DMS153 (cell line): Measurements from ENCODE around the gene SLC44A3.
"Not testable (repeated sequence)": the region's sequence is repeated elsewhere in the genome, so short reads cannot be mapped to it uniquely, and the experiment has no call there.

ENCODE experiments used
- DNase-seq: peaks from one replicate; lab custom pipeline; 2025; lab: John Stamatoyannopoulos, UW

SLC44A3 gene

DNA sequence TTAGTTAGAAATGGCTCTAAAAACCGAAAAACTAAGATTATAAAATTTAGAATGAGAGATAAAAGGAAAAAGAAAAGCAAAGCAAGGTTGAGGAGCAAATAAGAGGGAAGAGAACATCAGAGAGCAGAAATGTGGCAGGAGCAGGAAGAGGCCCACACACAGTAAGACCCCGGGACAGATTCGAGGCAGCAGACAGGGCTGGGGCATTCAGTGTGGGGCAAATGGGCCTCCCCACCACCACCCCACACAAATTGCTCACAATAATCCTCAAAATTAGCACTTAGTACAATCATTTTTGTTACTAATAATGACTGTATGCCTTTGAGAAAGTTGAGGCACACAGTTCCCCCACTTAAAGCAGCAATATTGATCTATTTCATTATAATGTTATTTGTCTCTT lies 17.1 kb upstream of the SLC44A3 start:
- no peak for DNase-seq

DNA sequence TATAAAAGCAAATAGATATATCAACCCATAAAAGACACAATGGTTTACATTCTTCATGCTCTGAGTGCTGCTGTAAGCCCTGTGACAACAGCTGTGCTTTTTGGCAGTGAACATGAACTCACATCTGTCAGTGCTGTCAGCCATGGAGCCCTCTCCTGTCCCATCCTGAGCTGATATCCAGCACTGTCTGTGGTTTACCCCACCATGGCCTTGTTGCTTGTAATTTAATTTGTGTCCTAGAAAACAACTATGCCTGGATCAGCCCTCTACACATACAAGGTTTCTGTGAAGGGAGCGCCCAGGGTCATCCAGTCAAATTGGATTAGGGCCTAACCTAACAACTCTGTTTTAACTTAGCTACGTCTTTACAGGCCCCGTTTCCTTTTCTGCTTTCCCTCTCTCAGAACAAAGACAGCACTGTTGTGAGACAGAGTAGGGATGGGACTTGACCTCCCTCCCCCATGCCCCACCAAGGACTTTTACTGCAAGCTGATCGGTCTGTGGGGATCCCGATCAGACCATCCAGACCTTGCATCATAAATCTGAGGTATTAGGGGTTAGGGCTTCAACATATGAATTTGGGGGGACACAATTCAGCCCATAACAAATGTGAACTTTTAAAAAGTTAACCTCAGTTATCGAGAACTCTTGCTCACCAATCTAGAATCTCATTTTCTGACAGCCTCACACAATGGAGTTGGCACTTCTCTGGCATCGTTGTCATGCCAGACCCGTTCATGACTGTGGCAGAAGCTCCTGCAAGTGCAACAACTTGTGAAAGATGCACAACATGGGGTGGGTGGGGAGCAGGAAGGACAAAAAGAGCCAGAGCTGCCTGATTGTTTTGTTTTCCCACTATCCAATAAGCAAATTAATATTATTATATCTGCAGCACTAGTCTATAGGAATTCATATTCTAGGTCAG lies 16.4 kb upstream of the SLC44A3 start:
- DNase-seq: no peak

DNA sequence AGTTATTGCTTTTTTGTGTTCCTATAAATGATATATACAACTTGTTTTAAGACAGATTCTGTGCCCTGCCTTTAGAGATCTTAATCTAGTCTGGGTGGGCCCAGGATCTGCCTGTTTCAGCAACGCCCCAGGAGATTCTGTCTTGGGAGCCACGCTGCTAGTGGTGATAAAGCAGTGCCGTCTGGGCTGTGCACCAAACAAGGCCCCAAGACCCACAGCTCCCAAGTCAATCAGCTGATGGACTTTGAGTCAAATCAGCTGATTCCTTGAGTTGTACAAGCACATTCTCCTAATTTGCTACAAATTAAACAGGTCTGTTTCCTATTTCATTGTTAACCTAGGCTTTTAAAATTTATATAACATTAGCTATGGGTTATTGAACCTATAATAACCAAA lies 15.7 kb upstream of the SLC44A3 start:
- no peak for DNase-seq

DNA sequence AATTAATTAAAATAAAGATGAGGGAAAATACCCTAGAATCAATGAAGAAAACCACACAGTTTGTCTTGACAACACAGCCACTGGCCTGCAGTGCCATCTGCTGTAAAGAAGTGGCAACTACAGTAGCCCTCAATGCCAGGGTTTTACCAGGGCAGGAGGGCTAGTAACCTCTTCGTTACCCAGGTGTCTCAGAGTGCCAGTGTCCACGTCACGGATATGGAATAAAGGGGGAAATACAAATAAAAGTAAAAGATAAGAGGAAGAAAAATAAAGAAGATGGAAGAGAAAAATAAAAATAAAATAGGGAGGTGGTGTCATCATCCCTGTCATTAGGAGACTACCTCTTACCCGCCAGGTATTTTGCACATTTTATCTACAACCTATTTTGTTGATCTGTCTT lies 14.2 kb upstream of the SLC44A3 start:
- no peak for DNase-seq

DNA sequence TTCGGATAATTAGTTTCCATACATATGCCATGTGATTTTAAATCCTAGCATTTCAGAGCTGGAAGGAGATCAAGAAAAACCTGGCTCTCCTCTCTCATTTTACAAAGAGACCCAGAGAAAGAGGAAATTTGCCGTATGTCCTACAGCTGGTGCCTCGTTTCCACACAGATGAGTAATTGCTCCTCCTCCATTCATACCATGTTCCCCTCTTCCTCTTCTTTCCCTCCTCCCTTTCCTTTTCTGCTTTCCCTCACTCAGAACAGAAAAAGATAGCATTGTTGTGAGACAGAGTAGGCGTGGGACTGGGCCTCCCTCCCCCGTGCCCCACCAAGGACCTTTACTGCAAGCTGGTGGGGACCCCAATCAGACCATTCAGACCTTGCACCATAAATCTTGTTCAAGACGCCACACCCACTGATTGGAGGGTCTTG lies 13.7 kb upstream of the SLC44A3 start:
- DNase-seq: no peak

DNA sequence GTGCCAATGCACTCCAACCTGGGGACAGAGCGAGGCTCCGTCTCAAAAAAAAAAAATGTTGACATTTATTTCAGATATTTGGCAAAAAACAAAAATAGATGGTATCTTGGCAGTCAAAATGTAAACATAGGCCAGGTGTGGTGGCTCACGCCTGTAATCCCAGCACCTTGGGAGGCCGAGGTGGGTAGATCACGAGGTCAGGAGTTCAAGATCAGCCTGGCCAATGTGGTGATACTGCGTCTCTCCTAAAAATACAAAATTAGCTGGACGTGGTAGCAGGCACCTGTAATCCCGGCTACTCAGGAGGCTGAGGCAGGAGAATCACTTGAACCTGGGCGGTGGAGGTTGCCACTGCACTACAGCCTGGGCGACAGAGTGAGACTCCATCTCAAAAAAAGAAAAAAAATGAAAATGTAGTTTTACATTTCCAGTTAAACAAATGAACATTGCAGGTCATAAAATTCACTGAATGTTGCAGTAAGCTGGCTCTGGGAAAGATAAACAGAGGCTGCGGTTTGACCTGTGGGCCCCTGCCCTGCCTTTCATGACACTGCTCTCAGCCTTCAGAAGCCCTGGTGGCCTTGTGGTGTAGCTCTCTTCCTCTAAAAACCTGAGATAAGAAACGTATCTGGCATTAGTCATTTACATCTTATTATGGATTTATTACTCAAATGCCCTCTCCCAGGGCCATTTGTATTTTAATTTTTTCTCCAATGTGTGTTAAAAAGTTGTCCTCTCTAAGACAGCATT lies 12.2 kb upstream of the SLC44A3 start:
- DNase-seq: no peak

DNA sequence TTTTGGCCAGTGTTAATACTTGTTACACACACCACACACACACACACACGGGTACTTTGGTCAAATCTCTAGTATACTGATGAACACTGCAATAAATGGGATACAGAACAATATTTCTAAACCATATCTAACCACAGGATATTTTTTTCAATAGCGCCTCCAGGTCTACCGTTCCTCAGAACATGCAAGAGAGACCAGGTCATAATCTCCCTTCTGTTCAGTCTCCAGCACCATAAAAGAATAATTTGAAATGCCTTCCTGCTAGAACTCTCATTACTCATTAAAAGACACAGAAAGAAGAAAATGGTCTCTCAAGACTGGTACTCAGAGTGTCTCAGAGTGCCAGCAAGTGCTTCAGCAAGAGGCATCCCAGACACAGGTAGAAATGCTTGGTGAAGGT lies 11.5 kb upstream of the SLC44A3 start:
- no peak for DNase-seq

DNA sequence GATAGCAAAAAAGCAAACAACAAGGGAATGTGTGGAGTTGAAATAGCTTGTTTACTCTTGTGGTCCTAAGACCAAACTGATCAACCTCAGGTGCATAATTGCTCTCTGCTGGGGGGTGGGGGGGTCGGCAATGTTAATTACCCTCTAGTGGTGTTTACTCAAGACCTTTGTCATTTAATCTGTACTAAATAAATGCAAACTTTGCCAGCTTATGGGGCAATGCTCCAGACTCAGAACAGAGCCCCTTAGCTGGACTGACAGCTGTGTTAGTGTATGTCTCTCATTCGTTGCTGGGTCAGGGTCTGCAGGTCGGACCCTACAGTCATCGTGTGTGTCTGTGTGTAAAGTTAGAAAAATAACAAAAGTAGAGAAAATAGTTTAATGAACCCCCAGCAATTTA lies 7.2 kb upstream of the SLC44A3 start:
- no peak for DNase-seq

DNA sequence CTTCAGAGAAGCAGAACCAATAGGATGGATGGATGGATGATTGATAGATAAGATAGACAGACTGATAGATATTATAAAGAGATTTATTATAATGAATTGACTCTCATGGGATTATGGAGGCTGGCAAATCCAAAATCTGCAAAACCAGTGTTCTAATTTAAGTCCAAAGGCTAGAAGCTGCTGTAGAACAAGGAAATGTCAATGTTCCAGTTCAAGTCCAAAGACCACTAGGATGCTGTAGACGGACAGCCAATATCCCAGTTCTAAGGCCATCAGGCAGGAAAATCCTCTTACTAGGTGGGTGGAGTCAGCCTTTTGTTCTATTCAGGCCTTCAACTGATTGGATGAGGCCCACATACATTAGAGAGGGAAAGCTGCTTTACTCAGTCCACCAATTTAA lies 4.1 kb upstream of the SLC44A3 start:
- DNase-seq: no peak

DNA sequence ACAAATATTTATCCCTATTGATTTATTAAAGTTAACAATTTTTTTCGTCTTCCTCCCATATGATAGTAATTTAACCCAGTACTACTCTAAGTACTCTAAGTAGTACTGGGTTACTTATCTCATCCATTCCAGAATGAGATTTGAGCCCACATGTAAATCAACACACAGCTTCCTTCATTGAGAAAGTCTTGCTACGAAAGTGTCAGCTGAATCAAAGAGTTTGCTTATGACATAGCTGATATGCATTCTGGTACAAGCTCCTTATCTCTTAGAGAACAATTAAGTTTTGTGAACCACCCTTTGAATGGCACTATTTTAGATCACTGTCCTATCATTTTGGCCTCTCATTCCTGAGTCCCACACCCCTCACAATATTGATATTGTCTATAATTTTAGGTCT lies 2.4 kb upstream of the SLC44A3 start:
- DNase-seq: no peak

DNA sequence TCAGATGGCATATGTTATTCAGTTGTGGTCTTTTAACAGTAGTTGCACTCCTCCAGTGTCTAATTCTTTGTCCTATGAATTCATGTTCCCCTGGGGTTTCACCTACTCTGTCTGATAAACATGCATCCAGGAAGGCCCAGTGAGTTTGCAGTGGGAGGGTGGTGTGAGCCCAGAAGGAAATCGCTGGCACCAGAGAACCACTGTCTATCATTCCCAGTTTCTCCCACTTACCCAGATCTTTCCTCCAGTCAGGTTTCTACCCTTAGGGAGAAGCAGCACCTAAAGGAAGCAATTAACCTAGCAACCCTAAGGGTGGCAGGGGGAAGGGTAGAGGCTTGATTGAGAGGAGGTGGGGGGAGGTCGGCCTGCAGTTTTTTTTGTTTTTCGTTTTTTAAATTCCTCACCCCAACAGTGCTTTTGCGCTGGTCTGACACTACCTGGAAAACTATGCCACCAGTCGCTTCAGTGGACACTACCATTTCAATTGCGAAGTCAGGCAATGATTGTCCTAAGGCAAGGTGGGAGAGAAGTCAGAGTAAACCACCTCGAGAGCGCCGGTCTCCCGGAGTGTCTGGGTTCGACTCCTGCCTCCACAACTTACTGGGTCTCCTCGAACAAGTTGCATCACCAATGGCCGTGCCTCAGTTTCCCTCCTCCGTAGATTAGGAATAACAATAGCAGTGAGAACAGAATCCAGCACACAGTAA lies 766 bp upstream of the SLC44A3 start:
- peak; percentile 38 for DNase-seq

DNA sequence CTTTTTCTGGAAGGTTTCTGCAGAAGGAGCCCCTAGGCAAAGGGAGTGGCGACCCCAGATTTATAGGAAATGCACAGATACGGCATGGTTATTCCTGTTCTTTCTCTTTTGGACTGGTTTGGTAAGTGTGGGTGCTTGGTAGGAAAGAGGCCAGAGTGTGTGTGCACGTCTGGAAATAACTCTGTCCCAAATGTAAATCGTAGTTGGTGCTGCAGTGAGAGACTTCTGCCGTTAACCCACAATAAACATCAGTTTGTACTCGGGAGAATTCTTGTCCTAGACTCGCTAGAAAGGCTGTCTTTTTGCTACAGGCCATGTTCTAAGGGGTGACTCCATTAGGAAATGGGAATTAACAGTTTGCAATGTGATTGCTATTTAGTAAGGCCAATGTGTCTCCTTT lies 779 bp downstream of the SLC44A3 start:
- no peak for DNase-seq

DNA sequence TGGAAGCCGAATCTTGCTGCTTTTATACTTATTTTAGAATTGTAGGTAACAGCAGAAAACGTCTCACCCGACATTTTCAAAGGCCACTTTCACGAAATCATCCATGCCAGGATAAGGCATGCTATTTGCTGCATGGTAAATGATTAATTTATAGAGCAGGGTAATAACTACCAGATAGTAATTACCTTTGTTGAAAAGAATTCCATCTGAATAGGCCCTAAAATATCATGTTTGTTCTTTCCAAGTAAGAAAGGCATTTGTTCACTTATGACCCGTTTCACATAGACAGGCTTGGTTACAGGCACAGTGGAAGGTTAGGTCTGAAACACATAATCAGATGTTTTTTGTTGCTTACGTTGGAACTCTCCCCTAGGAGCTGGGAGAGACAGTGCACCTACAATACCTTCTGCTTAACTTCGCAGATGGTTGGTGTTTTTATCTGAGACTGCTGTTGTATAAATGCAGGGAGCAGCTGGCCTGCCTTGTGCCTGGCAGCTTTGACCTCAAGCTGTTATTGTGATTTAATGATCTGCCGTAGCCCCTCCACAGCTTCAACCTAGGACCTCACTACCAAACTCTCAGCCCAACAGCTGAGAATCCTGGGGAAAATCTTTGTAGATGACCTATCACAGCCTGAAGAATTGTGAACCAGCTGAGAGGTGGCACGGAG lies 1.6 kb downstream of the SLC44A3 start:
- no peak for DNase-seq

DNA sequence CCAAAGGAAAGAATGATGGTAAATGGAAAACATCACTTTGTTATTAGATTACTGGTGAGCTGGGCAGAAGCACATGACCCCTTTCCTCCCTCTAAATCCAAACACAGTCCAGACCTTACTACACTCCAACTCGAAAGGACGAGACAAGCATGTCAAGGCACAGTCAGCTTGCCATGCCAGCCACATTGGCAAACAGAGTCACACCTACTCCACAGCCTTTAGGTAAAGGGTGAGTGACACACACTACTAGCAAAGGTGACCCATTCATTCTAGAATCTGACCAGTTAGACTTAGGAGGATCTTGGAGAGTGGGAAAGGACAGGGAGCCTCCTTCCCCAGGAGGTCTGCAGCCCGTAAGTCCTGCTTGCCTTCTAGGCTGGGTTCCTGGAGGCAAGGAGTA lies 3.0 kb downstream of the SLC44A3 start:
- DNase-seq: no peak

DNA sequence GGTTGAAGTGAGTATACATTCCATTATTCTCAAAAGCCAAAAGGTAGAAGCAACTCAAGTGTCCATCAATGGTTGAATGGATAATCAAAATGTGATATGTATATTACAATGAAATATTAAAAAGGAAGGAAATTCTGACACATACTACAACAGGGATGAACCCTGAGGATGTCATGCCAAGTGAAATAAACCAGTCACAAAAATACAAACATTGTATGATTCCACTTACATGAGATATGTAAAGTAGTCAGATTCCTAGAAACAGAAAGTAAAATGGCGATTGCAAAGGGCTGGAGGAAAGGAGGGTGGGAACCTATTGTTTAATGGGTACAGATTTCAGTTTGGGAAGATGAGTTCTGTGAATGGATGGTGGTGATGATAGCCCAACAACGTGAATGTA lies 5.8 kb downstream of the SLC44A3 start:
- DNase-seq: no peak

DNA sequence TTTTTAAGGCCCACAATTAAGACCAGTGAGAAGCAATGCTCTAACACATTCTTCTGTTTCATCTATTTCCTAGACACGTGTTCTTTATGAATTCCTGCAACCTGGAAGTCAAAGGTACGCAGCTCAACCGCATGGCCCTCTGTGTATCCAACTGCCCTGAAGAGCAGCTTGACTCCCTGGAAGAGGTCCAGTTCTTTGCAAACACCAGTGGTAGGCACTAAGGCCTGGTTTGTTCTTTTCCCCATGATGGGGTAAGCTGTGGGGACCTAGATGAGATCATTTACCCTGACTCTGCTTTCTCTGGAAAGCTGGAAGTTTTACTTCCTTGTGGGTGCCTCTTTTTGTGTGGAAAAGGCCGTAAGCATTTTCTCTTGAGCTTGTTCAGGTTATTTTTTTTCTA lies 7.3 kb downstream of the SLC44A3 start:
- no peak for DNase-seq

DNA sequence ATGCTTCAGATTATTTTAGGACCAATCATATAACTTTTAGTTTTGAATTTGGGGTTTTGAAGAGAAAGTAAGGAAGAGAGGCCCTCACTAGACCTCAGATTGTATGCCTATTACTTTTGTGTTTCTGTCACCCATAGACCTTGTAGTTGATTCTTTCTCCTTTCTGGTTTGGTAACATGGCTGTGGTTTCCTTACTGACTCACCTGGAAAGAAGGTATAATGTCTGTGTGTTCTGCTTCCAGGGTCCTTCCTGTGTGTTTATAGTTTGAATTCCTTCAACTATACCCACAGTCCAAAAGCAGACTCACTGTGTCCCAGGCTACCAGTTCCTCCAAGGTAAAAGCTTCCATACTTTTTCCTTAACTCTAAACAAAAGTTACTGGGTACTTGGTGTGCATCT lies 8.1 kb downstream of the SLC44A3 start:
- no peak for DNase-seq

DNA sequence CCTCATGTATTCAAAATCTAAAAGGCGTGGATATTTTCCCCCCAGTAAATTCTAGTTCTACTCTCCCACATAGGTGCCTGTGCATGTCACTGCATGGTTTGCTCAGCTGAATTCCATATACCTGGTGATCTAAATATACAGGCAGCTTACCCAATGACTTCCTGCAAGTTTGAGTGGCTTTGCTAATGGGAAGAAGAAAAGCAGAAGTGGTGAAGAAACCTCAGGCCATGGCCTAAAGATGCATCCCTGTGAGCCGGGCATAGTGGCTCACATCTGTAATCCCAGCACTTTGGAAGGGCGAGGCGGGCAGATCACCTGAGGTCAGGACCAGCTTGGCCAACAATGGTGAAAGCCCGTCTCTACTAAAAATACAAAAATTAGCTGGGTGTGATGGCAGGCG lies 11.5 kb downstream of the SLC44A3 start:
- no peak for DNase-seq

DNA sequence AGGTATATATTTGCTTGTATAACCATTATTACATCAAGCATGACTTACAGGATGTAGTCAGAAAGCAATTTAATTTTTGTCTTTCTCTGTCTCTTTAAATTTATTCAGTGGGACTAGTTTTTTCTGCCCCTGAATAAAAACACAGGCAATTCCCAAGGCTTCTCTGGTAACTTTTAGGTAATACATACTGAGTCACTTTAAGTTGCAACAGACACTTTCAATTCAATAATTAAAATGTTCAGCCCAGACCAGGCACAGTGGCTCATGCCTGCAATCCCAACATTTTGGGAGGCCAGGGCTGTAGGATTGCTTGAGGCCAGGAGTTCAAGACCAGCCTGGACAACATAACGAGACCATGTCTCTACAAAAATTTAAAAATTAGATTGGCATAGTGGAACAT lies 12.3 kb downstream of the SLC44A3 start:
- DNase-seq: no peak

DNA sequence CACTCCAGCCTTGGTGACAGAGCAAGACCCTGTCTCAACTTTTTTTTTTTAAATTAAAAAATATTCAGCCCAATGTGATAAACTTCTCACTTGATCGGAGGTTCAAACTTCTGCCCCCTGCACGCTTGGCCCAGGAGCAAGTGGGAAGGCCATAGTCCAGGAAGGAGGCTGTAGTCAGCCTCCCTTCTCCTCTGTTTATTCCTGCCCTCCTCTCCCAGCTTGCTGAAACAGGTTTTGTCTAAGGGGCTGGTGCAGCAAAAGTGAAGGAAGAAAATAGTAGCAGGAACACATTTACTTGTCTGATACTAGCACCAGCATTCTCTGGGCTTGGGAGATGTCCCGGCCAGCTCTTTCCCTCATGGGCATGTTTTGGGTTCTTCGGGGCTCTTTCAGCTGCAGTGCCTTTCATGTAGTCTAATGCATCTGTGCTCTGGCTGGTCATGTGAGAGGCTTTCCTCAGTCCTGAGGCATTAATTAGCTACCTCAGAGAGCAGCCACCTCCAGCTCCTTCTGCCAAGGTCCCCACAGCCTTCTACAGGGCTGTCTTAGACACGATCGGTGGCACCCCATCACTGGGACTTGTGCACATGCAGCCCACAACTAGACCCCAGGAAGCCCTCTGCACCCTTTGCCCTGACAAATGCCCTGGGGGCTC lies 12.9 kb downstream of the SLC44A3 start:
- DNase-seq: no peak

DNA sequence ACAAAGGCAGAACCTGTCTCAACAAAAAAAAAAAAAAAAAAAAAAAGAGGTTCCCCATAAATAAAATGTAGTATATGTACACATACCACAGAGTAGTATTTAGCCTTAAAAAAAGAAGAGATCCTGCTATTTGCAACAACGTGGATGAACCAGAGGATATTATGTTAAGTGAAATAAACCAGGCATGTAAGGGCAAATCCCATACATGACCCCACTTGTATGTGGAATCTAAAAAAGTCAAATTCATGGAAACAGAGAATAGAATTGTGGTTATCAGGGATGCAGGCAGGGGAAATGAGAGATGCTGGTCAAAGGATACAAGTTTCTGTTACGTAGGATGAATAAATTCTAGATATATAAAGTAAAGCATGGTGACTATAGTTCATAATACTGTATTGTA lies 16.7 kb downstream of the SLC44A3 start:
- no peak for DNase-seq

DNA sequence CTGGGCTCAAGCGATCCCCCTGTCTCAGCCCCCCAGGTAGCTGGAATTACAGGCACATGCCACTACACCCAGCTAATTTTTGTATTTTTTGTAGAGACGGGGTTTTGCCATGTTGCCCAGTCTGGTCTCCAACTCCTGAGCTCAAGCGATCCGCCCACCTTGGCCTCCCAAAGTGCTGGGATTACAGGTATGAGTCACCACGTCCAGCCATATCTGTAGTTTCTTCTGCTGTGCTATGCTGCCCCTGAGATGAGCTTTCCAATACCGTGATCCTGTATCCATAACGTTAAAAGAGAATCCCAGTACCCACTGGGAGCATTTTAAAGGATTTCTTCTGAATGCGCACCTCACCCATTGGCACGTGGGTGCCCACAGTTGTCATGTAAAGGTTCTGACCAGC lies 20.2 kb downstream of the SLC44A3 start:
- DNase-seq: not testable (repeated sequence)
